H9 (cell line): ENCODE results near the gene SPRR3. TPM values are rescaled to one million over a fixed set of nuclear protein-coding genes. Genes with fewer than 3 reads are reported as not detected.
A peak's percentile ranks its signal among the peaks of the same experiment; 100 is the strongest.
"Not testable (repeated sequence)": the region's sequence is repeated elsewhere in the genome, so short reads cannot be mapped to it uniquely, and the experiment has no call there.

Source experiments
- DNase-seq: peaks from one replicate; pipeline ENCODE4 v3.0.0-alpha.2; 2017
- H2AFZ ChIP-seq: one replicate; pipeline ENCODE4 v1.6.1; 2013; ENCODE audit warnings: mild to moderate bottlenecking, low read length, control low read depth, moderate library complexity
- H2AK5ac ChIP-seq: 2 replicates; pipeline ENCODE4 v1.6.1; 2013; ENCODE audit warnings: low read length, control low read depth, mixed read lengths; ENCODE audit not compliant: insufficient read length
- H2BK120ac ChIP-seq: one replicate; pipeline ENCODE4 v1.6.1; 2013; ENCODE audit warnings: low read depth, mild to moderate bottlenecking, low read length, control low read depth, inconsistent platforms; ENCODE audit not compliant: poor library complexity, severe bottlenecking
- H2BK12ac ChIP-seq: 2 replicates; pipeline ENCODE4 v1.6.1; 2013; ENCODE audit warnings: low read length, control low read depth, mixed read lengths, low read depth; ENCODE audit not compliant: insufficient read length
- H2BK15ac ChIP-seq: 2 replicates; pipeline ENCODE4 v1.6.1; 2013; ENCODE audit warnings: low read depth, low read length, control low read depth
- H2BK20ac ChIP-seq: one replicate; pipeline ENCODE4 v1.6.1; 2013; ENCODE audit warnings: low read depth, mild to moderate bottlenecking, low read length, control low read depth, inconsistent platforms; ENCODE audit not compliant: poor library complexity, severe bottlenecking
- H2BK5ac ChIP-seq: 2 replicates; pipeline ENCODE4 v1.6.1; 2013; ENCODE audit warnings: low read length, control low read depth, mixed read lengths; ENCODE audit not compliant: insufficient read length
- H3K14ac ChIP-seq: 2 replicates; pipeline ENCODE4 v1.6.1; 2013; ENCODE audit warnings: low read length, control low read depth; ENCODE audit not compliant: insufficient read depth
- H3K18ac ChIP-seq: 2 replicates; pipeline ENCODE4 v1.6.1; 2013; ENCODE audit warnings: low read depth, mild to moderate bottlenecking, mixed read lengths, low read length, control low read depth; ENCODE audit not compliant: insufficient read length
- H3K23ac ChIP-seq: 2 replicates; pipeline ENCODE4 v1.6.1; 2013; ENCODE audit warnings: low read length, control low read depth, mixed read lengths, low read depth; ENCODE audit not compliant: insufficient read length
- H3K23me2 ChIP-seq: 2 replicates; pipeline ENCODE4 v1.6.1; 2013; ENCODE audit warnings: low read depth, mild to moderate bottlenecking, mixed read lengths, low read length, control low read depth; ENCODE audit not compliant: insufficient read length, poor library complexity, severe bottlenecking
- H3K27ac ChIP-seq: 2 replicates; pipeline ENCODE4 v1.5.1; 2013; ENCODE audit warnings: low read length, control low read depth, mixed read lengths, low read depth; ENCODE audit not compliant: insufficient read length
- H3K27me3 ChIP-seq: 2 replicates; pipeline ENCODE4 v1.6.1; 2013; ENCODE audit warnings: low read length, control low read depth, inconsistent platforms; ENCODE audit not compliant: insufficient read depth
- H3K4ac ChIP-seq: 2 replicates; pipeline ENCODE4 v1.6.1; 2013; ENCODE audit warnings: low read depth, mild to moderate bottlenecking, control low read depth, inconsistent platforms, low read length, moderate library complexity
- H3K4me1 ChIP-seq: 2 replicates; pipeline ENCODE4 v1.6.1; 2013; ENCODE audit warnings: low read length, control low read depth, inconsistent platforms; ENCODE audit not compliant: insufficient read depth
- H3K4me2 ChIP-seq: 2 replicates; pipeline ENCODE4 v1.6.1; 2013; ENCODE audit warnings: low read length, control low read depth, mixed read lengths; ENCODE audit not compliant: insufficient read length, insufficient read depth
- H3K56ac ChIP-seq: 2 replicates; pipeline ENCODE4 v1.6.1; 2013; ENCODE audit warnings: low read depth, mild to moderate bottlenecking, mixed read lengths, low read length, control low read depth; ENCODE audit not compliant: insufficient read length
- H3K79me1 ChIP-seq: 2 replicates; pipeline ENCODE4 v1.6.1; 2013; ENCODE audit warnings: low read depth, mild to moderate bottlenecking, moderate library complexity, low read length, control low read depth, inconsistent platforms; ENCODE audit not compliant: insufficient read depth, poor library complexity, severe bottlenecking
- H3K79me2 ChIP-seq: 2 replicates; pipeline ENCODE4 v1.6.1; 2013; ENCODE audit warnings: low read length, control low read depth, inconsistent platforms; ENCODE audit not compliant: insufficient read depth
- H3K9ac ChIP-seq: 2 replicates; pipeline ENCODE4 v1.6.1; 2013; ENCODE audit warnings: low read length, control low read depth, mixed read lengths; ENCODE audit not compliant: insufficient read length; ENCODE audit errors: extremely low read depth
- H3K9me3 ChIP-seq: one replicate; pipeline ENCODE4 v1.6.1; 2013; ENCODE audit warnings: low read depth, low read length, inconsistent platforms; ENCODE audit not compliant: control insufficient read depth
- H3T11ph ChIP-seq: one replicate; pipeline ENCODE4 v1.6.1; 2013; ENCODE audit warnings: mild to moderate bottlenecking, low read length, control low read depth, inconsistent platforms
- H4K20me1 ChIP-seq: one replicate; pipeline ENCODE4 v1.6.1; 2013; ENCODE audit not compliant: control insufficient read depth, insufficient read length, insufficient read depth
- H4K5ac ChIP-seq: 2 replicates; pipeline ENCODE4 v1.6.1; 2013; ENCODE audit warnings: low read depth, mild to moderate bottlenecking, mixed read lengths, low read length, control low read depth; ENCODE audit not compliant: insufficient read length
- H4K8ac ChIP-seq: replicated peaks from 2 replicates; pipeline ENCODE4 v1.6.1; 2013; ENCODE audit warnings: low read length, control low read depth, mixed read lengths, low read depth; ENCODE audit not compliant: insufficient read length
- H4K91ac ChIP-seq: 2 replicates; pipeline ENCODE4 v1.6.1; 2013; ENCODE audit warnings: low read depth, mild to moderate bottlenecking, moderate library complexity, mixed read lengths, low read length, control low read depth; ENCODE audit not compliant: insufficient read length
- H3K27ac Mint-ChIP-seq, 3 experiments: 2 replicates in 2 of 3; 3 replicates in 1 of 3; pipeline ENCODE4 v1.8.0; 2020 to 2021; ENCODE audit warnings: mixed read lengths in 3 of 3, mild to moderate bottlenecking in 1 of 3, moderate library complexity in 1 of 3
- H3K27me3 Mint-ChIP-seq: 2 replicates; pipeline ENCODE4 v1.8.0; 2021; ENCODE audit warnings: low read depth, mild to moderate bottlenecking, moderate library complexity, mixed read lengths
- H3K36me3 Mint-ChIP-seq, 3 experiments: 2 replicates in 2 of 3; 3 replicates in 1 of 3; pipeline ENCODE4 v1.8.0; 2020 to 2021; ENCODE audit warnings: low read depth in 3 of 3, mixed read lengths in 3 of 3; ENCODE audit not compliant: insufficient read depth in 1 of 3
- H3K4me1 Mint-ChIP-seq, 2 experiments: 2 replicates each; pipeline ENCODE4 v1.8.0; 2020; ENCODE audit warnings: mixed read lengths in 2 of 2
- H3K4me3 Mint-ChIP-seq, 2 experiments: 2 replicates in 1 of 2; 3 replicates in 1 of 2; pipeline ENCODE4 v1.8.0; 2020 to 2021; ENCODE audit warnings: mild to moderate bottlenecking in 2 of 2, mixed read lengths in 2 of 2, moderate library complexity in 1 of 2
- H3K9me3 Mint-ChIP-seq, 2 experiments: 2 replicates in 1 of 2; 3 replicates in 1 of 2; pipeline ENCODE4 v1.8.0; 2020; ENCODE audit warnings: mild to moderate bottlenecking in 2 of 2, mixed read lengths in 2 of 2, moderate library complexity in 1 of 2
- CTCF ChIP-seq: fragments of 200-600 bp; sonication (generic); conservative IDR thresholded peaks from 3 replicates; pipeline ENCODE4 v1.8.0; 2021; ENCODE audit warnings: antibody characterized with exemption, mild to moderate bottlenecking
- WGBS: extraction: QIAGEN DNeasy Blood & Tissue Kit; methylation state at CpG from one replicate; pipeline ENCODE4 v1.1.7; 2013; ENCODE audit warnings: missing lambda C conversion rate, low lambda C conversion rate, mixed read lengths; ENCODE audit not compliant: insufficient read length; ENCODE audit errors: extremely low coverage; 5-methylcytosine and 5-hydroxymethylcytosine counted together
- total RNA-seq: library from RNA; stranded (reverse); gene quantifications from 2 replicates; pipeline ENCODE4 v1.2.1, GENCODE V29; 2021

The SPRR3 gene
- total RNA-seq, 1 experiment from 2014 or later, result not detected

- H3K4me1 Mint-ChIP-seq, result peaks cover 10 to 19% of the 10 kb centered on the region in 2 experiments
- no peak overlapping the region for H3K23ac ChIP-seq
- no peaks in the 10 kb centered on the region for H3K23me2 ChIP-seq
- H3K79me2 ChIP-seq, result no peaks in the 10 kb centered on the region
- no peak overlapping the region for H3K18ac ChIP-seq
- H3K36me3 Mint-ChIP-seq, result peaks cover 0 to 4% (median 0%) of the 10 kb centered on the region in 3 experiments; a peak in 3 of 7 replicates
- peak overlapping the region in 1 of 3 experiments; percentile 63; a peak in 1 of 7 replicates for H3K27ac Mint-ChIP-seq
- no peak overlapping the region for H2BK20ac ChIP-seq
- no peak overlapping the region for H3T11ph ChIP-seq
- peaks cover 12 to 21% of the 10 kb centered on the region in 2 experiments; a peak in 3 of 5 replicates for H3K9me3 Mint-ChIP-seq
- H3K14ac ChIP-seq, result no peak overlapping the region
- peaks cover 5% of the 10 kb centered on the region; the same call in 1 of the 2 replicates for H3K27me3 Mint-ChIP-seq
- H4K5ac ChIP-seq, result no peak overlapping the region
- H3K79me1 ChIP-seq, result no peaks in the 10 kb centered on the region
- no peak overlapping the region for H3K56ac ChIP-seq
- no peaks in the 10 kb centered on the region for H3K27me3 ChIP-seq
- H2BK12ac ChIP-seq, result no peak overlapping the region
- no peak for TF ChIP-seq CTCF
- H3K9me3 ChIP-seq, result no peaks in the 10 kb centered on the region
- H3K4ac ChIP-seq, result no peak overlapping the region
- WGBS, result no CpG with 5 or more reads among the region's 1 CpG
- no peak overlapping the region for H3K4me3 Mint-ChIP-seq
- H4K91ac ChIP-seq, result no peak overlapping the region
- no peak overlapping the region for H4K8ac ChIP-seq
- no peak overlapping the region for H2AK5ac ChIP-seq
- H2BK15ac ChIP-seq, result no peak overlapping the region
- no peak overlapping the region for H3K27ac ChIP-seq
- no peaks in the 10 kb centered on the region; the same call in 1 of the 2 replicates for H3K4me1 ChIP-seq
- no peak overlapping the region for H2AFZ ChIP-seq
- no peak overlapping the region for H3K4me2 ChIP-seq
- H2BK5ac ChIP-seq, result no peak overlapping the region
- no peaks in the 10 kb centered on the region for H4K20me1 ChIP-seq
- DNase-seq, result no peak
- H3K9ac ChIP-seq, result no peak overlapping the region
- H2BK120ac ChIP-seq, result no peak overlapping the region
These were observed 1.3 kb upstream of the SPRR3 start for GRCh38 chr1:153000294-153000693.

GRCh38 chr1:153011235-153011758, 9.7 kb downstream of the SPRR3 start:
- H3K4me3 Mint-ChIP-seq, H3K23me2 ChIP-seq, H3K56ac ChIP-seq, H3K27ac ChIP-seq, H2BK12ac ChIP-seq, H2BK120ac ChIP-seq, H3K27me3 Mint-ChIP-seq, H2BK15ac ChIP-seq, H3K4me2 ChIP-seq, H3K27me3 ChIP-seq, H3T11ph ChIP-seq, H3K27ac Mint-ChIP-seq, H4K5ac ChIP-seq, H4K8ac ChIP-seq, H3K14ac ChIP-seq, H3K4ac ChIP-seq, H3K4me1 Mint-ChIP-seq, H3K36me3 Mint-ChIP-seq, H3K9ac ChIP-seq, H3K9me3 ChIP-seq, H2BK5ac ChIP-seq, H2AFZ ChIP-seq, H3K79me1 ChIP-seq, H3K18ac ChIP-seq, H2AK5ac ChIP-seq, H3K23ac ChIP-seq, H3K79me2 ChIP-seq, DNase-seq, H3K4me1 ChIP-seq, H2BK20ac ChIP-seq, H4K20me1 ChIP-seq, H4K91ac ChIP-seq: not testable (repeated sequence)
- peaks cover 9 to 15% of the 10 kb centered on the region in 2 experiments; a peak in 4 of 5 replicates for H3K9me3 Mint-ChIP-seq
- WGBS, result no CpG with 5 or more reads among the region's 8 CpGs
